ENCODE results near the gene SLC44A2. TPM values are rescaled to one million over a fixed set of nuclear protein-coding genes. Genes with fewer than 3 reads are reported as not detected.

The SLC44A2 gene
- total RNA-seq, 1 donor from 2014 or later, result 92.9 TPM

DNA sequence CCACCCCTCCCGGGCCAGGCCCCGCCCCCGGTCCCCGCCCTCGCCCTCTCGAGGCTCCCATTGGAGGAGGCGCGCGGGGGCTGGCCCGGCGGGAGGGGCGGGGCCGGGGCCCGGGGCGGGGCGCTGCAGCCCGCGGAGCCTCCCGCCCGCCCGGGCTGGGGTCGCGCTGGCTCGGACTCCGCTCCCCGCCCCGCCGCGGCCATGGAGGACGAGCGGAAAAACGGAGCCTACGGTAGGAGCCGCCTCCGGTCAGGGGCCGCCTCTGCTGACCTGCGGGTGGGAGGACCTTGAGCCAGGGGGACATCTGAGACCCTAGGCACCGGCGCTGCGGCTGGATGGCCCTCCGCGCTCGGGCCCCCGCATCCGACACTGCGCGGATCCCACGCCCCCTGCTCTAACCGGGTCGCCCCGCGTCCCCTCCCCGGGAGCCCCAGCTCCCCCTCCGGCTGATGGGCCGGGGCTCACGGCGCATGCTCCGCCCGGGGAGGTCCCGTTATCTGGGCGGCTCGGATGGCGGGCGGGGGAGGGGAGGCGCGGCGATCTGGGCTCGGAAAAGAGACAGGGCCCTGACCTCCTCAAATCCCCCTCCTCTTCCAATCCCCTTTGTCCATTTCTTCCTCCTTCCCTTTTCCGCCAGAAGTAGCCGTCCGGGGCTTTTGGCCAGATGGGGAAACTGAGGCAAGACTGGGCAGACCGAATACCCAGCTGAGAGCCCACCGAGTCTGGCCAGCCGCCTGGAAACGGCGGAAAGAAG, 22.8 kb upstream of the SLC44A2 start:
- Mint-ChIP-seq H3K4me3 (peak overlapping the region; percentile 99), H3K4me1 (ENCODE audit: low read depth) (peaks cover 24% of the 10 kb centered on the region), H3K9me3 (no peaks in the 10 kb centered on the region), H3K27ac (peak overlapping the region; percentile 100), H3K27me3 (ENCODE audit: insufficient read depth) (peaks cover 8% of the 10 kb centered on the region), H3K36me3 (ENCODE audit: low read depth) (peaks cover 8% of the 10 kb centered on the region)
- peak; percentile 75 for DNase-seq (ENCODE audit: low spot score)
- intact Hi-C loops (cut with micrococcal nuclease), result loop anchor here (1.0 kb wide), 6 partner anchors 7 to 195 kb away; partner anchors contain the start of gene ILF3

DNA sequence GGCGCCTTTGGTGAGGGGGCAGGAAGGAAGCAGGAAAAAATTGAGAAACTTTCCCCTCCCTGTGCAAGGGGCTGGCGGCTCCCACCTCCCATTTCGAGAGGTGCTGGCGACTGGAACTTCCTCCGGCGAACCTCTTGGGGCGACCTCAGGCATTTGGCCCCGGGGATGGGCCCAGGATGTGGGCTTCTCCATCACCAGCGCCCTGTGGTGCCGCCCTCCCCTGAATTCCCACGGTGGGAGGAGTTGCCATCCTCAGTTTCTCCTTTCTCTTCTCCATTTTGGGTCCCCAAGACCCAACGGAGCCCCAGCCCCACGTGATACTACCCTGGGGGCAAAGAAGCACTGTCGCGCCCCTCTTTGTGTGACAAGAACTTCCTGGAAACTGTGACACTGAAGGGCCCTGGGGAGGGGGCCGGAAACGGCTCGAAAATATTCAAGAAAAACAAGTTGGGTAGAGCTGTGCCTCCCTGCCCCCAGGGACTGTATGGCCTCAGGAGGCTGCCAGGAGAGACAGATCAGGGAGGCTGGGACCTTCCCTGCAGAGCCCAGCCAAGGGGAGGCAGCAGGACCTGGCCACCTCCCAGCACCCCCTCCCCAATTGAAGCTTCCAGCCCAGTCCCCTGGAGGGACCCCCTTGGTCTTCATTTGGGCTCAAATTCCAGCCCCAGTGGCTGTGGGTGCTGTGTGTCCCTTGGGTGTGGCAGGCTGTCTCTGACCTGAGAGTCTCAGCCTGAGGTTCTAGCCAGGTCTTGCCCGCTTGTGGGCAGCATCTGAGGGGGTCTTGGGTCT, 22.1 kb upstream of the SLC44A2 start:
- peak; percentile 75 for DNase-seq (ENCODE audit: low spot score)
- Mint-ChIP-seq H3K4me1 (ENCODE audit: low read depth) (peaks cover 24% of the 10 kb centered on the region), H3K27me3 (ENCODE audit: insufficient read depth) (peaks cover 8% of the 10 kb centered on the region), H3K36me3 (ENCODE audit: low read depth) (peaks cover 8% of the 10 kb centered on the region), H3K9me3 (no peaks in the 10 kb centered on the region), H3K27ac (peak overlapping the region; percentile 100), H3K4me3 (peak overlapping the region; percentile 99)
- intact Hi-C loops (cut with micrococcal nuclease), result loop anchor here (1.0 kb wide), 2 partner anchors 8 to 34 kb away; no protein-coding TSS in a partner anchor

DNA sequence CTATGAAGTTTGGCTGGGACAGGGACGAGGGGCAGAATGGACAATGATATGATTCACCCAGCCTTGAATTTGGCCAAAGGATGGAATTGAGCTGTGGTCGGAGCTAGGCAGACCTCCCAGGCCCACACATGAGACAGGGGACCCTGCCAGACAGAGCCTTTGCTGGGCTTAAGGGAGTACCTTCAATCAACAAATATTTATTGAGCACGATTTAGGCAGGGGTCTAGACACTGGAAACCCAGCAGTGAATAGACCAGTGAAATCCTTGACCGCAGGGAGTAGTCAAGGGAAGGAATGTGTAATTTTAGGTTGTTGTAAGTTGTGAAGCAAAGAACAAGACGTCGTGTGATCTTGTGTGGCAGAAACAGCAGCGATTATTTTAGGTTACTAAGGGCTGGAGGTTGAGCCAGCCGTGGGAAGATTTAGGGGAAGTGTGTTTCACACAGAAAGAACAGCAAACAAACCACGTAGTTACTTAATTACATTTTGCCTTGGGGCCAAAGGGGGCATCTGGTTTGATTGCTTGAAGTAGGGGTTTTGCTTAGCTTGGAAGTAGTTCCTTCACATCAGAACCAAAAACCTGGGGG, 21.4 kb upstream of the SLC44A2 start:
- H3K4me3 Mint-ChIP-seq, result peak overlapping the region; percentile 99

DNA sequence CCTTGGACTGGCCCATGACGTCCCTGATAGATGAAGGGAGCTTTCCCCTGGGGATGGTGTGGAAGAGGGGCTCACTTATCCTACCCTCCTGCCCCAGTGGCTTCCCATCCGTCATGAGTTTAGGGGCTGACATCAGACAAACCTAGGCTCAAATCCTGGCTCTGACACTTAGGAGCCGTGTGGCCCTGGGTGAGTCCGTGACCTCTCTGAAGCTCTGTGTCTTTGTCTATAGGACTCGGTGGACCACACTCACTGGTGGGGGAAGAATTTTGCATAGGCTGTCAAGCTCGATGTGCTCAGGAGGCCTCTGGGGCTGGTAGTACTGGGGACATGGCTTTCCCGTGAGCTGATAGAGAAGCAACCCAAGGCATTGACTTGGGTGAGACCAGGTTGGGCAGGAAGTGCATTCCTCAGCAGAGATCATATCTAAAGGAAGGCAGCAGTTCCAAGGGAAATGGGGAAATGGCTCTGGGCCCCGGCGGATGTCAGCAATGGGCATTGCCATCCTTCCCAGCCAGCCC, 20.8 kb upstream of the SLC44A2 start:
- Mint-ChIP-seq H3K27ac (peak overlapping the region; percentile 100), H3K27me3 (ENCODE audit: insufficient read depth) (peaks cover 5% of the 10 kb centered on the region), H3K4me1 (ENCODE audit: low read depth) (peaks cover 24% of the 10 kb centered on the region), H3K36me3 (ENCODE audit: low read depth) (peaks cover 8% of the 10 kb centered on the region), H3K9me3 (no peaks in the 10 kb centered on the region), H3K4me3 (peak overlapping the region; percentile 99)
- intact Hi-C loops (cut with micrococcal nuclease), result loop anchor here (1.0 kb wide), 2 partner anchors 23 to 98 kb away; no protein-coding TSS in a partner anchor
- no peak for DNase-seq (ENCODE audit: low spot score)

More for the DNA sequence above, 21.4 kb upstream of the SLC44A2 start:
- peaks cover 8% of the 10 kb centered on the region for H3K27me3 Mint-ChIP-seq (ENCODE audit: insufficient read depth)
- H3K4me1 Mint-ChIP-seq (ENCODE audit: low read depth), result peaks cover 24% of the 10 kb centered on the region
- peaks cover 8% of the 10 kb centered on the region for H3K36me3 Mint-ChIP-seq (ENCODE audit: low read depth)
- H3K9me3 Mint-ChIP-seq, result no peaks in the 10 kb centered on the region
- no peak for DNase-seq (ENCODE audit: low spot score)
- H3K27ac Mint-ChIP-seq, result peak overlapping the region; percentile 100
- intact Hi-C loops (cut with micrococcal nuclease), result loop anchor here (1.0 kb wide), 4 partner anchors 9 to 98 kb away; no protein-coding TSS in a partner anchor

DNA sequence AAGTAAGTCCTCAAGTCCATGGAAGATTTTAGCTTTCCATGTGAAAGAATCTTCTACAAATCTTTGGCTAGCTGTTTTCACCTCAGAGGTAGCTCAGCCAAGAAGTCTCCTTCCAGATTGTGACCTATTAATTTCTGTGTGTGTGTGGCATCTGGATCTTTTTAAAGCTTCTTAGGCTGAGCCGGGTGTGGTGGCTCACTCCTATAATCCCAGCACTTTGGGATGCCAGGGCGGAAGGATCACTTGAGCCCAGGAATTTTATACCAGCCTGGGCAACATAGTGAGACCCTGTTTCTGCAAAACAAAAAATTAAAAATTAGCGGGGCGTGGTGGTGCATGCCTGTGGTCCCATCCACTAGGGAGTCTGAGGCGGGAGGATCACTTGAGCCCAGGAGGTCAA, 13.4 kb upstream of the SLC44A2 start:
- no peak overlapping the region for H3K27ac Mint-ChIP-seq
- H3K9me3 Mint-ChIP-seq, result no peaks in the 10 kb centered on the region
- no peaks in the 10 kb centered on the region for H3K4me1 Mint-ChIP-seq (ENCODE audit: low read depth)
- H3K27me3 Mint-ChIP-seq (ENCODE audit: insufficient read depth), result no peaks in the 10 kb centered on the region
- no peak overlapping the region for H3K4me3 Mint-ChIP-seq
- H3K36me3 Mint-ChIP-seq (ENCODE audit: low read depth), result peaks cover 2% of the 10 kb centered on the region
- intact Hi-C loops (cut with micrococcal nuclease), result no loop called here
- no peak for DNase-seq (ENCODE audit: low spot score)

DNA sequence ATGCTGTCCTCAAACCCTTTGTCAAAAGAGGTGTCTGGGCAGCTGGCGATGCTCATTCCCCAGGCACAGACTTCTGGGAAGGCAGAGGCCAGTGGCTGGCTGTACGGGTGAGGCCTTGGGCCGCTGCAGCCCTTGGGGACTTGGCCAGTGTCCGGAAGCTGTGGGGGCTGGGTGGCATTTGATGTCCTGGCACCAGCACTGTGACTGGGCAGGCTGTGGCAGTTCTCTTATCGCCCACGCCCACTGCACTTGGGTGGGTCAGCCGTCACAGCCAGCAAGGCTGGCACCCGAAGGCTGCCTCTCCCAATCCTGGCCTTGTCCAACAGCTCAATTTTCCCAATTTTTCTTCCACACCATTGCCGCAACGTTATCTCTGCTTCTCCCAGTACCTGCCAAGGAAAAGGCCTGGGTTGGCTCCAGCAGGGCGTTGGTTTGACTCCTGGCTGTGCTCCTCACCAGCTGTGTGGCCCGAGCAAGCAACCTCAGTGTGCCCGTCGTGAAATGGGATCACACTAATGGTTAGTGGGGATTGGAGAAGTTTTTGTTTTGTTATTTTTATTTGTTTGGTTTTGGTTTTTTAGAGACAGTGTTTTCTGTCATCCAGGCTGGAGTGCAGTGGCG, 12.7 kb upstream of the SLC44A2 start:
- intact Hi-C loops (cut with micrococcal nuclease), result no loop called here
- Mint-ChIP-seq H3K4me1 (ENCODE audit: low read depth) (no peaks in the 10 kb centered on the region), H3K4me3 (no peak overlapping the region), H3K36me3 (ENCODE audit: low read depth) (peaks cover 2% of the 10 kb centered on the region), H3K27me3 (ENCODE audit: insufficient read depth) (no peaks in the 10 kb centered on the region), H3K9me3 (no peaks in the 10 kb centered on the region), H3K27ac (no peak overlapping the region)
- no peak for DNase-seq (ENCODE audit: low spot score)

DNA sequence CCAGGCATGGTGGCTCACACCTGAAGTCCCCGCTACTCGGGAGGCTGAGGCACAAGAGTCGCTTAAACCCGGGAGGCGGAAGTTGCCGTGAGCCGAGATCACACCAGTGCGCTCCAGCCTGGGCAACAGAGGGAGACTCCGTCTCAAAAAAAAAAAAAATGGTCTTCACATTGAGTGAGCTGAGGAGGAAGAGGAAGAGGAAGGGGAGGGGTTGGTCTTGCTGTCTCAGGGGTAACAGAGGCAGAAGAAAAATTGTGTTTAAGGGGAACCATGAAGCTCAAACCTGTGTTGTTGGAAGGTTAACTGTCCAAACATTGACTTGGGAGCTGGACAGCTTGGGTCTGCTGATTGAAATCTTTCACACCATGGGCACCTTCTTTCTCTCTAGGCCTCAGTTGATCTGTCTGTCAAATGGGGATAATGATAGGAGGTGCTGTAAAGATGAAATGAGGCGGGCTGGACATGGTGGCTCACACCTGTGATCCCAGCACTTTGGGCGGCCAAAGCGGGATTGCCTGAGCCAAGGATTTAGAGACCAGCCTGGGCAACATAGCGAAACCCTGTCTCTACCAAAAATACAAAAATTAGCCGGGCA, 9.8 kb upstream of the SLC44A2 start:
- DNase-seq (ENCODE audit: low spot score), result no peak
- no peak overlapping the region for H3K27ac Mint-ChIP-seq
- H3K4me3 Mint-ChIP-seq, result no peak overlapping the region
- intact Hi-C loops (cut with micrococcal nuclease), result no loop called here
- H3K36me3 Mint-ChIP-seq (ENCODE audit: low read depth), result peaks cover 3% of the 10 kb centered on the region
- H3K9me3 Mint-ChIP-seq, result no peaks in the 10 kb centered on the region
- H3K4me1 Mint-ChIP-seq (ENCODE audit: low read depth), result peaks cover 6% of the 10 kb centered on the region
- no peaks in the 10 kb centered on the region for H3K27me3 Mint-ChIP-seq (ENCODE audit: insufficient read depth)

DNA sequence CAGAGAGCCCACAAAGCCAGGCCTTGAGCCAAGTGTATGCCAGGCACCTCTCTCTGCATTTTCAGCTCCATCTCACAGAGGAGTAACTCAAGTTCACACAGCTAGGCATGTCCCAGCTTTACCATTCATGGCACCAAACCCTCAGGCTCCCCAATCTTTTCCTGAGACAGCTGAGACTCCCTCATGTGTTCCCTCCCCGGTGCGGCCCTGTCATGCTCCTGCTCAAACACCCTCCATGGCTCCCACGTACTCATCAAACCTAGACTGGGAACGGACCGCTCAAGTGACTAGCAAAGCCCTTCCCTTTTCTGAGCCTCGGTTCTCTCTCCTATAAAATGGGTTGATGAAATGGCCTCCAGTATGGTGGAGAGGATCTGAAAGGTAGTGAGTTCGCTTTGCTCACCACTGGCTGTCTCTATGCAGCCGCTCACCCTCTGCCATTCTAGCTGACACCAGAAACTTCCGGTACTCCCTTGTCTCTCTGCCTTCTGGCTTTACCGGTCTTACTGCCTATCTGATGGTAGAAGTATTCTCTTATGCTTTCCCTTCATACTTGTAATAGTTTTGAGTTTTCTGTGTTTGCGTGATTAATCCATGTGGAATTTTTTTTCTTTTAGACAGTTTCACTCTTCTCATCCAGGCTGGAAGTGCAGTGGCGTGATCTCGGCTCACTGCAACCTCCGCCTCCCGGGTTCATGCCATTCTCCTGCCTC, 7.8 kb upstream of the SLC44A2 start:
- no peak for DNase-seq (ENCODE audit: low spot score)
- Mint-ChIP-seq H3K9me3 (no peaks in the 10 kb centered on the region), H3K4me1 (ENCODE audit: low read depth) (peaks cover 20% of the 10 kb centered on the region), H3K27me3 (ENCODE audit: insufficient read depth) (no peaks in the 10 kb centered on the region), H3K4me3 (no peak overlapping the region), H3K36me3 (ENCODE audit: low read depth) (peaks cover 10% of the 10 kb centered on the region), H3K27ac (peak overlapping the region; percentile 10)
- intact Hi-C loops (cut with micrococcal nuclease), result no loop called here

DNA sequence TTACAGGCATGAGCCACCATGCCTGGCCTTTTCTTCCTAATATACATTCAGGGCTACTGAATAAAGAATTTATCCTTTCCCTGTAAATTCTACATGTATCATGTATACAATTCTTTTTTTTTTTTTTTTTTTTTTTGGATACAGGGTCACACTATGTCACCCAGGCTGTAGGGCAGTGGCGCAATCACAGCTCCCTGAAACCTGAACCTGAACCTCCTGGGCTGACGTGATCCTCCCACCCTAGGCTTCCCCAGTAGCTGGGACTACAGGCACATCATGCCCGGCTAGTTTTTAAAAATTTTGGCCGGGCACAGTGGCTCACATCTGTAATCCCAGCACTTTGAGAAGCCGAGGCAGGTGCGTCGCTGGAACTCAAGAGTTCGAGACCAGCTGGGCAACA, 6.5 kb upstream of the SLC44A2 start:
- Mint-ChIP-seq H3K4me1 (ENCODE audit: low read depth) (peaks cover 20% of the 10 kb centered on the region), H3K27ac (no peak overlapping the region), H3K4me3 (no peak overlapping the region), H3K36me3 (ENCODE audit: low read depth) (peaks cover 8% of the 10 kb centered on the region), H3K27me3 (ENCODE audit: insufficient read depth) (no peaks in the 10 kb centered on the region), H3K9me3 (no peaks in the 10 kb centered on the region)
- intact Hi-C loops (cut with micrococcal nuclease), result no loop called here
- no peak for DNase-seq (ENCODE audit: low spot score)

DNA sequence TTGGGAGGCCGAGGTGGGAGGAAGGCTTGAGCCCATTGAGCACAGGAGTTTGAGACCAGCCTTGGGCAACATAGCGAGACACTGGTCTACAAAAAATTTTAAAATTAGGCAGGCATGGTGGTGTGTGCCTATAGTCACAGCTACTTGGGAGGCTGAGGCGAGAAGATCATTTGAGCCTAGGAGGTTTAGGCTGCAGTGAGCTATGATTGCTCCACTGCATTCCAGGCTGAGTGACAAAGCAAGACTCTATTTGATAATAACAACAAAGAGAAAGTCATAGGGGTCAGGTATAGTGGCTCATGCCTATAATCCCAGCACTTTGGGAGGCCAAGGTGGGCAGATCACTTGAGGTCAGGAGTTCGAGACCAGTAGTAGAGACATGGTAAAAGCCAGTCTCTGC, 4.6 kb upstream of the SLC44A2 start:
- Mint-ChIP-seq H3K27me3 (ENCODE audit: insufficient read depth) (no peaks in the 10 kb centered on the region), H3K9me3 (no peaks in the 10 kb centered on the region), H3K27ac (no peak overlapping the region), H3K4me3 (no peak overlapping the region), H3K36me3 (ENCODE audit: low read depth) (peaks cover 10% of the 10 kb centered on the region), H3K4me1 (ENCODE audit: low read depth) (peaks cover 27% of the 10 kb centered on the region)
- intact Hi-C loops (cut with micrococcal nuclease), result no loop called here
- DNase-seq (ENCODE audit: low spot score), result no peak

DNA sequence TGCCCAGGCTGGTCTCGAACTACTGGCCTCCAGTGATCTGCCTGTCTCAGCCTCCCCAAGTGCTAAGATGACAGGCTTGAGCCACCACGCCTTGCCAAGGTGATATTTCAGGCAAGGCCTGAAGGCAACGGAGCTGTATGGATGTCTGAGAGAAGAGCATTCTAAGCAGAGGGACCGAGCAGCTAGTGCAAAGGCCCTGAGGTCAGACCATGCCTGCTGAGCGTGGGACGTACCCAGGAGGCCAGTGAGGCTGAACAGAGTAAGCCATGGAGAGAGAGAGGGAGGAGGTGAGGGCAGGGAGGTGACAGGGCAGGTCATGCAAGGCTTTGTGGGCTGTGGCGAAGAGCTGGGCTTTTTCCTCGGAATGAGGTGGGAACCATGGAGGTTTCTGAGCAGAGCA, 3.4 kb upstream of the SLC44A2 start:
- no peaks in the 10 kb centered on the region for H3K9me3 Mint-ChIP-seq
- H3K4me1 Mint-ChIP-seq (ENCODE audit: low read depth), result peaks cover 27% of the 10 kb centered on the region
- peak overlapping the region; percentile 4 for H3K27ac Mint-ChIP-seq
- no peak for DNase-seq (ENCODE audit: low spot score)
- H3K27me3 Mint-ChIP-seq (ENCODE audit: insufficient read depth), result no peaks in the 10 kb centered on the region
- intact Hi-C loops (cut with micrococcal nuclease), result no loop called here
- no peak overlapping the region for H3K4me3 Mint-ChIP-seq
- H3K36me3 Mint-ChIP-seq (ENCODE audit: low read depth), result peaks cover 10% of the 10 kb centered on the region

DNA sequence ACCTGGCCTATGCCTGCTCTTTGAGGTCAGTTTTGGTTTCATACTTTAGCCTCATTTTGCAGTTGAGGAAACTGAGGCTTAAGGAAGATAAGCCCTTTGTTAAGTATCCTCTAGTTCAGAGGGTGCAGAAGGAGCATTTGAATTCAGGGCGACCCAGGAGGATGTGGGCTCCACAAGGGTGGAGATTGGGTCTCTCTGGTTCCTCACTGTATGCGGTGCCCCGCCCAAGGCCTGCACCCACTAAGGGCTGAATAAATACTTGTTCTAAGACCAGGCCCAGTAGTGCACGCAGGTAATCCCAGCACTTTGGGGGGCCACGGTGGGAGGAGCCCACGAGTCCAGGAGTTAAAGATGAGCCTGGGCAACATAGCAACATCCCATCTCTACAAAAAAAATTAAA, 768 bp upstream of the SLC44A2 start:
- DNase-seq (ENCODE audit: low spot score), result peak; percentile 18
- peak overlapping the region; percentile 52 for H3K27ac Mint-ChIP-seq
- H3K4me1 Mint-ChIP-seq (ENCODE audit: low read depth), result peaks cover 27% of the 10 kb centered on the region
- intact Hi-C loops (cut with micrococcal nuclease), result no loop called here
- no peak overlapping the region for H3K4me3 Mint-ChIP-seq
- no peaks in the 10 kb centered on the region for H3K9me3 Mint-ChIP-seq
- no peaks in the 10 kb centered on the region for H3K27me3 Mint-ChIP-seq (ENCODE audit: insufficient read depth)
- H3K36me3 Mint-ChIP-seq (ENCODE audit: low read depth), result peaks cover 21% of the 10 kb centered on the region
